Measurements from ENCODE around the gene NOL3. TPM values are rescaled to one million over a fixed set of nuclear protein-coding genes. Genes with fewer than 3 reads are reported as not detected.

NOL3 gene
- total RNA-seq, 2 donors from 2014 or later = 11.6 TPM

DNA sequence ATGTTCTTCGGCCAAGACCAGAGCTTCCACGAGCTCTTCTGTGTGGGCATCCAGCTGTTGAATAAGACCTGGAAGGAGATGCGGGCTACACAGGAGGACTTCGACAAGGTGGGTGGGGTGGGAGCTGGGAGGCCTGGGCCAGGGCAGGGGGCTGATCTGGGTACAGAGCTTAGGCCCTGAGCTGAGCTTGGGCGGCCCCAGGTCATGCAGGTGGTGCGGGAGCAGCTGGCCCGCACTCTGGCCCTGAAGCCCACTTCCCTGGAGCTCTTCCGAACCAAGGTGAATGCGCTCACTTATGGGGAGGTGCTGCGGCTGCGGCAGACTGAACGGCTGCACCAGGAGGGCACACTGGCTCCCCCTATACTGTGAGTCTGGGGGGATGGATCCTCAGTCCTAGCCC lies 32.1 kb downstream of the NOL3 start:
- no peak for DNase-seq
- Histone ChIP-seq H3K4me1 (ENCODE audit: control insufficient read depth, insufficient read depth, low read length) (peaks cover 5% of the 10 kb centered on the region), H3K27ac (ENCODE audit: low read depth, low read length) (no peak overlapping the region), H3K9me3 (ENCODE audit: control insufficient read depth, low read length) (no peaks in the 10 kb centered on the region), H3K36me3 (ENCODE audit: control insufficient read depth, insufficient read depth, low read length) (peaks cover 36% of the 10 kb centered on the region), H3K4me3 (ENCODE audit: low read length) (no peak overlapping the region), H3K27me3 (ENCODE audit: control insufficient read depth, insufficient read depth, low read length, poor library complexity, severe bottlenecking) (no peaks in the 10 kb centered on the region), H3K9ac (ENCODE audit: extremely low read depth, low read length, poor library complexity, severe bottlenecking) (no peak overlapping the region)
- H3K27me3 Mint-ChIP-seq (ENCODE audit: insufficient read depth) = no peaks in the 10 kb centered on the region
- peaks cover 10% of the 10 kb centered on the region for H3K4me1 Mint-ChIP-seq
- H3K4me3 Mint-ChIP-seq = no peak overlapping the region
- H3K27ac Mint-ChIP-seq = no peak overlapping the region
- TF ChIP-seq, protein P1, sequence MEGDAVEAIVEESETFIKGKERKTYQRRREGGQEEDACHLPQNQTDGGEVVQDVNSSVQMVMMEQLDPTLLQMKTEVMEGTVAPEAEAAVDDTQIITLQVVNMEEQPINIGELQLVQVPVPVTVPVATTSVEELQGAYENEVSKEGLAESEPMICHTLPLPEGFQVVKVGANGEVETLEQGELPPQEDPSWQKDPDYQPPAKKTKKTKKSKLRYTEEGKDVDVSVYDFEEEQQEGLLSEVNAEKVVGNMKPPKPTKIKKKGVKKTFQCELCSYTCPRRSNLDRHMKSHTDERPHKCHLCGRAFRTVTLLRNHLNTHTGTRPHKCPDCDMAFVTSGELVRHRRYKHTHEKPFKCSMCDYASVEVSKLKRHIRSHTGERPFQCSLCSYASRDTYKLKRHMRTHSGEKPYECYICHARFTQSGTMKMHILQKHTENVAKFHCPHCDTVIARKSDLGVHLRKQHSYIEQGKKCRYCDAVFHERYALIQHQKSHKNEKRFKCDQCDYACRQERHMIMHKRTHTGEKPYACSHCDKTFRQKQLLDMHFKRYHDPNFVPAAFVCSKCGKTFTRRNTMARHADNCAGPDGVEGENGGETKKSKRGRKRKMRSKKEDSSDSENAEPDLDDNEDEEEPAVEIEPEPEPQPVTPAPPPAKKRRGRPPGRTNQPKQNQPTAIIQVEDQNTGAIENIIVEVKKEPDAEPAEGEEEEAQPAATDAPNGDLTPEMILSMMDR (conservative IDR thresholded peaks at IDR 0.05) = no peak
- H3K9me3 Mint-ChIP-seq = no peaks in the 10 kb centered on the region
- H3K36me3 Mint-ChIP-seq (ENCODE audit: low read depth) = peaks cover 12% of the 10 kb centered on the region
- WGBS, 2 experiments (ENCODE audit: insufficient coverage in 1 of 2, insufficient read length in 1 of 2) = 97 to 100% methylated on average over 6 to 12 of the region's 12 CpGs

DNA sequence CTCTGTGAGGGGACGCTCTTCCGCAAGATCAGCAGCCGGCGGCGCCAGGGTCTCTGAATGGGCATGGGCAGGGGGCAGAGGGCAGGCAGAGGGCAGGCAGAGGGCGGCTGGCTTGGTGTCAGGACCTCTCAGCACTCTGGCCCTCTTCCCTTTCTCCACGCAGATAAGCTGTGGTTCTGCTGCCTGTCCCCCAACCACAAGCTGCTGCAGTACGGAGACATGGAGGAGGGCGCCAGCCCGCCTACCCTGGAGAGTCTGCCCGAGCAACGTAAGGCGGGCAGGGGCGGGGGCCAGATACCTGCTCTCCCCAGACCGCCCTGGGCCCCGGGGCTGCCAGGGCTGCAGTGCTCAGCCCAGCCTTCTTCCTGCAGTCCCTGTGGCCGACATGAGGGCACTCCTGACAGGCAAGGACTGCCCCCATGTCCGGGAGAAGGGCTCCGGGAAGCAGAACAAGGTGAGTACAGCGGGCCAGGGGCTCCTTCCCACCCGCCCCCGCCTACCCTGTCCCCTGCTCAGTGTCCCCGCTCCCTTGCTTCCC lies 32.7 kb downstream of the NOL3 start:
- H3K4me3 Mint-ChIP-seq = no peak overlapping the region
- H3K36me3 Mint-ChIP-seq (ENCODE audit: low read depth) = peaks cover 8% of the 10 kb centered on the region
- peaks cover 30% of the 10 kb centered on the region for H3K36me3 ChIP-seq (ENCODE audit: control insufficient read depth, insufficient read depth, low read length)
- WGBS, 2 experiments (ENCODE audit: insufficient coverage in 1 of 2, insufficient read length in 1 of 2) = 93 to 96% methylated on average over 17 to 23 of the region's 23 CpGs
- H3K9me3 Mint-ChIP-seq = no peaks in the 10 kb centered on the region
- no peak overlapping the region for H3K9ac ChIP-seq (ENCODE audit: extremely low read depth, low read length, poor library complexity, severe bottlenecking)
- H3K27me3 Mint-ChIP-seq (ENCODE audit: insufficient read depth) = no peaks in the 10 kb centered on the region
- no peak overlapping the region for H3K4me3 ChIP-seq (ENCODE audit: low read length)
- peaks cover 10% of the 10 kb centered on the region for H3K4me1 Mint-ChIP-seq
- H3K27ac ChIP-seq (ENCODE audit: low read depth, low read length) = no peak overlapping the region
- no peak for DNase-seq
- no peaks in the 10 kb centered on the region for H3K27me3 ChIP-seq (ENCODE audit: control insufficient read depth, insufficient read depth, low read length, poor library complexity, severe bottlenecking)
- H3K4me1 ChIP-seq (ENCODE audit: control insufficient read depth, insufficient read depth, low read length) = peaks cover 5% of the 10 kb centered on the region
- TF ChIP-seq, protein P1 (conservative IDR thresholded peaks at IDR 0.05) = no peak
- no peak overlapping the region for H3K27ac Mint-ChIP-seq
- H3K9me3 ChIP-seq (ENCODE audit: control insufficient read depth, low read length) = no peaks in the 10 kb centered on the region

- no peaks in the 10 kb centered on the region for H3K9me3 ChIP-seq (ENCODE audit: control insufficient read depth, low read length)
- no peak for DNase-seq
- TF ChIP-seq, protein P1 (conservative IDR thresholded peaks at IDR 0.05) = no peak
- H3K36me3 Mint-ChIP-seq (ENCODE audit: low read depth) = peaks cover 6% of the 10 kb centered on the region
- no peaks in the 10 kb centered on the region for H3K9me3 Mint-ChIP-seq
- no peak overlapping the region for H3K27ac ChIP-seq (ENCODE audit: low read depth, low read length)
- no peak overlapping the region for H3K4me3 Mint-ChIP-seq
- peaks cover 10% of the 10 kb centered on the region for H3K4me1 Mint-ChIP-seq
- peaks cover 20% of the 10 kb centered on the region for H3K36me3 ChIP-seq (ENCODE audit: control insufficient read depth, insufficient read depth, low read length)
- no peaks in the 10 kb centered on the region for H3K27me3 ChIP-seq (ENCODE audit: control insufficient read depth, insufficient read depth, low read length, poor library complexity, severe bottlenecking)
- peaks cover 5% of the 10 kb centered on the region for H3K4me1 ChIP-seq (ENCODE audit: control insufficient read depth, insufficient read depth, low read length)
- H3K27ac Mint-ChIP-seq = no peak overlapping the region
- 88 to 92% methylated on average over 4 of the region's 4 CpGs for WGBS, 2 experiments (ENCODE audit: insufficient coverage in 1 of 2, insufficient read length in 1 of 2)
- H3K4me3 ChIP-seq (ENCODE audit: low read length) = no peak overlapping the region
- peaks cover under 1% of the 10 kb centered on the region for H3K27me3 Mint-ChIP-seq (ENCODE audit: insufficient read depth)
- no peak overlapping the region for H3K9ac ChIP-seq (ENCODE audit: extremely low read depth, low read length, poor library complexity, severe bottlenecking)
These were observed 33.7 kb downstream of the NOL3 start for GRCh38 chr16:67204076-67204475.
